Stimulated activated CD4-positive, alpha-beta T cell treated with anti-CD3 and anti-CD28 coated beads, Interleukin-12 subunit alpha, Interleukin-12 subunit beta, amount 100 ng/mL, for 4 hours (primary cell): Measurements from ENCODE around the gene ZNF451.
"Not testable (repeated sequence)": the region's sequence is repeated elsewhere in the genome, so short reads cannot be mapped to it uniquely, and the experiment has no call there.

Experiments
- DNase-seq: peaks from one replicate; pipeline ENCODE4 v3.0.0-alpha.2; 2020

Gene ZNF451, protein sequence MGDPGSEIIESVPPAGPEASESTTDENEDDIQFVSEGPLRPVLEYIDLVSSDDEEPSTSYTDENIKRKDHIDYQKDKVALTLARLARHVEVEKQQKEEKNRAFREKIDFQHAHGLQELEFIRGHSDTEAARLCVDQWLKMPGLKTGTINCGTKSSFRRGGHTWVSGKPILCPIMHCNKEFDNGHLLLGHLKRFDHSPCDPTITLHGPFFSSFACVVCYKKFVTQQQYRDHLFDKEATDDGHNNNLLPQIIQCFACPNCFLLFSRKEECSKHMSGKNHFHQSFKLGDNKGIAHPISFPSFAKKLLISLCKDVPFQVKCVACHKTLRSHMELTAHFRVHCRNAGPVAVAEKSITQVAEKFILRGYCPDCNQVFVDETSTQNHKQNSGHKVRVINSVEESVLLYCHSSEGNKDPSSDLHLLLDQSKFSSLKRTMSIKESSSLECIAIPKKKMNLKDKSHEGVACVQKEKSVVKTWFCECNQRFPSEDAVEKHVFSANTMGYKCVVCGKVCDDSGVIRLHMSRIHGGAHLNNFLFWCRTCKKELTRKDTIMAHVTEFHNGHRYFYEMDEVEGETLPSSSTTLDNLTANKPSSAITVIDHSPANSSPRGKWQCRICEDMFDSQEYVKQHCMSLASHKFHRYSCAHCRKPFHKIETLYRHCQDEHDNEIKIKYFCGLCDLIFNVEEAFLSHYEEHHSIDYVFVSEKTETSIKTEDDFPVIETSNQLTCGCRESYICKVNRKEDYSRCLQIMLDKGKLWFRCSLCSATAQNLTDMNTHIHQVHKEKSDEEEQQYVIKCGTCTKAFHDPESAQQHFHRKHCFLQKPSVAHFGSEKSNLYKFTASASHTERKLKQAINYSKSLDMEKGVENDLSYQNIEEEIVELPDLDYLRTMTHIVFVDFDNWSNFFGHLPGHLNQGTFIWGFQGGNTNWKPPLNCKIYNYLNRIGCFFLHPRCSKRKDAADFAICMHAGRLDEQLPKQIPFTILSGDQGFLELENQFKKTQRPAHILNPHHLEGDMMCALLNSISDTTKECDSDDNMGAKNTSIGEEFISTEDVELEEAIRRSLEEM

DNA sequence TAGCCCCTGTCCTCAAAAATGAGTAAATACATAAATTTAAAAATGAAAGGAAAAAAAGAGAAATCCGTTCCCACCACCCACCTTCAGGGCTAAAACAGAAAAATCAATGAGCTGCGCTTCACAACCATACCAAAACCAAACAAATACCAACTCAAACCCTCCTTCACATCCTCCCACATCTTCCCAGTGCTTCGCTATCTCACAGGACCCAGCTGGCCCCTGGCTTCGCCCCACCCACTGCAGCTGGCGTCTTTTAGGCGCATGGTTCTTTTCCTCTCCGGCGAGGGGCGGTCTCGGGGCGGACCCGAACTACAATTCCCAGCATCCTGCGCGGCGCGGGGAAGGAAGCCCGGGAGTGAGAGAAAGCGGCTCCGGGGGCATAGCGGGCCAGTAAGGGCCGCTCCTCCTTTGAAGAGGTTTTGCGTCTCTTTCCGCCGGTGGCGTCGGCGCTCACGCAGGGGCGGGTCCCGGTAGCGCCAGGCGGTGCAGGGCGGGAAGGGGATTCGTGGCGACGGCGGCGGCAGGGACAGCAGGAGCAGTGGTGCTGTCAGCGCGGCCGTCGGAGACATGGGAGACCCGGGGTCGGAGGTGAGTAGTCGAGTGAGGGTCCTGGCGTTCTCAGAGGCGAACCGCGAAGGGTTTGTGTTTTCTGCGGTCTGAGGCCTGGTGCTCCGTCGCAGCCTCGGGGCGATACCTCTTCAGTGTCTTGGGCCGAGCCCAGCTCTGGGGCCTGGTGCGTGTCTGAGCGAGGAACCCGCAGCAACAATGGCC is at the start of gene ZNF451:
Gene ZNF451, plus strand, starts transcription at position 502 of the 771 bp plus-strand sequence. Its CDS starts 66 bp downstream, at position 568.
- DNase-seq: peak; percentile 96

DNA sequence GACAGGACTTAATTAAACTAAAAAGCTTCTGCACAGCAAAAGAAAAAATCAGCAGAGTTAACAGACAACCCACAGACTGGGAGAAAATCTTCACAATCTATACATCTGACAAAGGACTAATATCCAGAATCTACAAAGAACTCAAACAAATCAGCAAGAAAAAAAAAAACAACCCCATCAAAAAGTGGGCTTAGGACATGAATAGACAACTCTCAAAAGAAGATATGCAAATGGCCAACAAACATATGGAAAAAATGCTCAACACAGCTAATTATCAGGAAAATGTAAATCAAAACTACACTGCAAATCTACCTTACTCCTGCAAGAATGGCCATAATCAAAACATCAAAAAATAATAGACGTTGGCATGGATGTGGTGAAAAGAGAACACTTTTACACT is 45.9 kb upstream of the ZNF451 start:
- not testable (repeated sequence) for DNase-seq

DNA sequence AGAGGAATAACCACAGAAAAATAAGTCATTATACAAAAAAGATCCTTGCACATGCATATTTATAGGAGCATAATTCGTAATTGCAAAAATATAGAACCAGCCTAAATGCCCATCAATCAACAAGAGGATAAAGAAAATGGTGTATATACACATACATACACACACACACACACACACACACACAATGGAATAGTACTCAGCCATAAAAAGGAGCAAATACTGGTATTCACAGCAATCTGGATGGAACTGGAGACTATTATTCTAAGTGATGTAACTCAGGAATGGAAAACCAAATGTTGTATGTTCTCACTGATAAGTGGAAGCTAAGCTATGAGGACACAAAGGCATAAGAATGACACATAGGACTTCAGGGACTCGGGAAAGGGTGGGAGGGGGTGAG is 45.4 kb upstream of the ZNF451 start:
- no peak for DNase-seq

DNA sequence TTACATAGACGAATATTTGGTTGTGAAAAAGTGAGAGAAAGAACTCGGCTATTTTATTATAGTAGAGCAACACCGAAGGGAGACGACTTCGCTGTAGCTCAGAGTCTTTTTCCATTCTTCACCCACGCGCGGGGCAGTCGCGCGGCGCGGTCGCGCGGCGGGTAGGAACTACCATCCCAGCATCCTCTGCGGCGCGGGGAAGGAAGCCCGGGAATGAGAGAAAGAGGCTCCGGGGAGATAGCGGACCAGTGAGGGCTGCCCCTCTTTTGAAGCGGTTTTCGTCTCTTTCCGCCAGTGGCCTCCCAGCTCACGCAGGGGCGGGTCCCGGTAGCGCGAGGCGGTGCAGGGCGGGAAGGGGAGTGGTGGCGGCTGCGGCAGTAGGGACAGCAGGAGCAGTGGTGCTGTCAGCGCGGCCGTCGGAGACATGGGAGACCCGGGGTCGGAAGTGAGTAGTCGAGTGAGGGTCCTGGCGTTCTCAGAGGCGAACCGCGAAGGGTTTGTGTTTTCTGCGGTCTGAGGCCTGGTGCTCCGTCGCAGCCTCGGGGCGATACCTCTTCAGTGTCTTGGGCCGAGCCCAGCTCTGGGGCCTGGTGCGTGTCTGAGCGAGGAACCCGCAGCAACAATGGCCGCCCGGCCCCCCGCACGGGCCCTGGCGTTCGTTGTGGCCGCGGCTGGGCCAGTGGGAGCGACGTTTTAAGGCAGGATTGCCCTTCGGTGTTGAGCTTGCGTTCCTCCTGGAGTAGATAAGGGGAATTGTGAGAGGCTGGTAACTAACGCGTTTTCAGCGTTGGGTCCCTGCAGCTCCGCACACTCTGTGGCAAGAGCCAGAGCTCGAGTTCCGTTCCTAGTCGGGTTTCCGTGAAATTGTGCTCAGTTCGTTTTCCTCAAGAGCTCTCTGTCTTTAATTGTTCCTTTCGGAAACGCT is 43.4 kb upstream of the ZNF451 start, which contains the start of gene KIAA1586:
Gene KIAA1586, plus strand, starts transcription at position 362 of the 925 bp plus-strand sequence. Its CDS starts 63 bp downstream, at position 425.
- peak; percentile 76 for DNase-seq

DNA sequence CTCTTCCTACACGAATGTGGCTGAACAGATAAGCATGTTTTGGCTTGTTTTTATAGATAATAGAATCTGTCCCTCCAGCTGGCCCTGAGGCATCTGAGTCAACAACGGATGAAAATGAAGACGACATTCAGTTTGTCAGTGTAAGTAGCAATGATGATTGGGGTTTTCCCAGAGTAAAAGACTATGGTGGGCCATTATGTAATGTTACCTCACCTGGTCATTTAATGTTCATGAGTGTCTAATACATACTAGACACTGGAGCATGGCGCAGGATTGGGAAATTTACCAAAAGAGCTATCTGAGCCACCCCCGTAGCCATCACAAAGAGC is 42.8 kb upstream of the ZNF451 start:
- DNase-seq: not testable (repeated sequence)

DNA sequence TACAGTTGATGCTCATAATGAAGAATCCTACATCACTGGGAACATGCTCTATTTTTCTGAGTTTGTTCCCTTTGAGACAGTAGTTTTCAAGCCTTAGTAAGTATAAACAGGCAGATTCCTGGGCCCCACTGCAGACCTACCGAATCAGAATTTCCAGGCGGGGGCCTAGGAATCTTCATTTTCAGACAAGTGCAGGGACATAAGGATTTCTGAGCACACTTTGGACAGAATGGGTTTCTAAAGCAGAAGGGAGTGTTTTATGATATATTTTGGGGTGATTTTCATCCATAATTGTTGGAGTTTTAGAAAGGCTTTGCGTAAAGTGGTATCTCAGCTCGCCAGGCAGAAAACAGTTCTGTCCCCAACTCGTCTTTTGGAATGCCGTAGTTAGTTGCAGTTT is 42.1 kb upstream of the ZNF451 start:
- DNase-seq: not testable (repeated sequence)

DNA sequence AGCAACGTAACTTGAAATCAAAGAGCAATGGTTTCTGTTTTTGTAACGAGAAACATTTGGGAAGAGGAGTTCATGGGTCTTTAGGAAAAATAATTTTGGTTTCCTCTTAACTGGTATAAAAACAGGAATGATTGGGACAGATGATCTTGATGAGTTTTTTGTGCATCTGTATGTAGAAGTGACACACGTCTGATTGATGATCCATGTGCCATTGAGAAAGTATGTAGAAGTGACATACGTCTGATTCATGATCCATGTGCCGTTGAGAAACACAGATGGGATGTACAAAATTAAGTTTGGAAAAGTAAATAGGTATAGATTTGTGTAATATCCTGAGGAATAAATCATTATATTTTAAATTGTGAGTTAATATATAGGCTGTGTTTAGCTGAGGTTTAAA is 41.4 kb upstream of the ZNF451 start:
- DNase-seq: no peak

DNA sequence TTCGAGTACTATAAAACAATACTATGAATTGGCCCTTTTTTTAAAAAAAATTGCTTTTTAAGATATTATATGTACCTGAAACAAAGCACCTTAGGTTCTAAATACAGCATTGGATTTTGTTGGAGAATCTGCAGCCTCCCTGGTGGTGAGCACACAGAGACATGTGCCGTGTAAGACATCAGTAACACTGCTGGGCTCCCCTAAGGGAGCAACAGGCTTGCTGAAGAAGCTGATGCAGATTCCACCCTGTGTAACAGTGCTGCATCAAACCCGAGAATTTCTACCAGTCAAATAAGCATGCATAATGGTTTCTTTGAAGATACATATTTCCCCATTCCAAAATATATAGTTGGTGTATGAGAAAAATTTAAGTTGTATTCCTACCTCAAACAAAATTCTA is 26.1 kb upstream of the ZNF451 start:
- no peak for DNase-seq

DNA sequence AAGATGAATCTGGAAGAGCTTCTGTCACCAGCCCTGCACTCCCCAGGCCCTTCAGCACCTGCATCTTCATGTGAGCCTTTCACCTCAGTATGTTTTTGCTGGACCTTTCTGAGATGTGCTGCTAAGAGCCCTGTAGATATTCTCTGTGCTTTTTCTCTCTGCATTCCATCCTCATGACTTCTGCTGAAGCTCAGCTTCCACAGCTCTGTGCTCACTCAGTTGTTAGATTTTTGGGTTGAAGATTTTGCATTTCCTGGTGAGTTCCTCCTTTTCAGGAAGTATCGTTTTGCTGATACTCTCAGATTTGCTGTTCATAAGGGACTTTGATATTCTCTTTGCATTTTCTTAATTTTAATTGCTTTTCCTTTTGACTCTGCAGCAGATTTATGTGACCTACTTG is 25.2 kb upstream of the ZNF451 start:
- no peak for DNase-seq

DNA sequence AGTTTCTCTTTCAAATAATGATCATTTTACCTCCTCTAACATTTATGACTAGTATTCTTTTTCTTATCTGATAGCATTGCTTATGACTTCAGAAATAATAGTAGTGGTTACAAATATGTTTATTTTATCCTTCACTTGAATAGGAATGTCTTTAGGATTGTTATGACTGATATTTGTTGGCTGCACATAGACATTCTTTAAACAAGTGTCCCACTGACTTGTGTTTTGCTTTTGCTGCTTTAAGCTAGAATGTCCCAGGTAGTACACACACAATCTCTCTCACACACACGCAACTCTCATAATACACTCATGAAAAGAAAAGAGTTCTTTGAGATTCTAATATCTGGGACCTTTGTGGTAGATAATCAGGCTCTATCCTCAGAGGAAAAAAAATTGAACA is 21.9 kb upstream of the ZNF451 start:
- no peak for DNase-seq

DNA sequence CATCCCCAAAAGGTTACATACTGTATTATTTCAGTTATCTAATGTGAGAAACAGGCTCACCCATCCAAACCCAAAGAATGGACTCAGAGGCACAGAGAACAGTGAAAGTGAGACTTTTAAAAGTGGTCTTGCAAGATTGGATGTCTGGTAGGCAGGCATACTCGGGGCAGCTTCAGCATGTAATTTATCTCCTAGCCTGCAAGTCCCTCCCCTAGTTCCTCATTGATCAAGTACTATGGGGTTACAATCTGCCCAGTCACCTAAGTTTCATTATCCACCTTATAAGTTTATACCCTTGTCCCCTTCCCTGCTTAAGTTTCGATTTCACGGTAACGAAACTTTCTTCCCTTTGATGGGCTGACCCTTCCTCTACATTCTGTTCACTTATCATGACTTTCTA is 20.8 kb upstream of the ZNF451 start:
- DNase-seq: no peak

DNA sequence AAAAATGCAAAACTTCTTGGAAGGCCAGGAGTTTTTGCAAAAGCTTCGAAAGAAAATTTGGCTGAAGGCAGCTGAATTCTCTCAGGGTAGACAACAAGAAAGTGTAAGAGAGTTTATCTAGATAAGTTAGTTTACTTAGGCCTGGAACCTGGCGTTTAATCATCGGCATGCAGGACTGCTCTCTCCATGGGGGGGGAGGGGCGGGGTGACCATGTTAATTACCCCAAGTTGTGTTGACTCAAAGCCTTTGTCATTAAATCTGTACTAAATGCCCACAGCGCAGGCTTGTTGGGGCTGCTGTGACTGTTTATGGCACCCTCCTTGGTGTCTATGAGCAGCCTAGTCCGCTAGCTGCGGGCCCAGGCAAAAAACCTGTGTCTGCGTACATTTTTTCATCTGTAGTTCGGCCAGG is 20.1 kb upstream of the ZNF451 start:
- no peak for DNase-seq

DNA sequence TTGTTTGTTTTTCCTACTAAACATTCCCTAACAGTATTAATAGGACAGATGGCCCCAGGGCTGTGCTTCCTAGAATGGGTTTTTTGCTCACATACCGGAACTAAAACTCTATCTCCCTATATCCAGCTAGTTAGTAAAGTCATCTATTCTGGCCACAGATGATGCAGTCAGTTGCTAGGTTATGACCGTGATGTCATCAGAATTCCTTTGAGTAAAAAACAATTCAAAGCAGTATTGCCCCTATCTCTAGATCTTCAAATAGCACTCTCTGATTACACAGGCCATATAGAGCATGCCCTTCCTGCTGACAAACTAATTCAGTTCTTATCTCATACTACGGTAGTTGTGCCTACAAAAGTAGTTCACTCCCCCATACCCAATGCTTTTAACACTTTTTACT is 17.9 kb upstream of the ZNF451 start:
- DNase-seq: no peak

DNA sequence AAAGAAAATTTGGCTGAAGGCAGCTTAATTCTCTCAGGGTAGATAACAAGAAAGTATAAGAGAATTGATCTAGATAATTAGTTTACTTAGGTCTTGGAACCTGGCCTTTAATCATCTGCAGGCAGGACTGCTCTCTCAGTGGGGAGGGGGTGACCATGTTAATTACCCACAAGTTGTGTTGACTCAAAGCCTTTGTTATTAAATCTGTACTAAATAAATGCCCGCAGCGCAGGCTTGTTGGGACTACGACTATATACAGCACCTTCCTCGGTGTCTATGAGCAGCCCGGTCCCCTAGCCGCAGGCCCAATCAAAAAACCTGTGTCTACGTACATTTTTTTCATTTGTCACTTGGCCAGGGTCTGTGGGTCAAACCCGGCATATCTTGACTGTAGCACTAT is 15.6 kb upstream of the ZNF451 start:
- no peak for DNase-seq

DNA sequence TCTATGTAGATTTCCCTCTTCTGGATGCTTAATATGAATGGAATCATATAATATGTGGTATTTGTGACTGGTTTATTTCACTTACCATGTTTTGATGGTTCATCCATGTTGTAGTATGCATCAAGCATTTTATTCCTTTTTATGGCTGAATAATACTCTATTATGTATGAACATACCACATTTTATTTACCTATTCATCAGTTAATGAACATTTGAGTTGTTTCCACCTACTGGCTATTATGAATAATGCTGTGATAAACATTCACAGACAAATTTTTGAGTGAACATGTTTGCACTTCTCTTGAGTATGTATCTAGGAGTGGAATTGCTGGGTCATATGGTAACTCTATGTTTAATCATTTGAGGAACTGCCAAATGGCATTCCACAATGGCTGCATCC is 14.9 kb upstream of the ZNF451 start:
- no peak for DNase-seq

DNA sequence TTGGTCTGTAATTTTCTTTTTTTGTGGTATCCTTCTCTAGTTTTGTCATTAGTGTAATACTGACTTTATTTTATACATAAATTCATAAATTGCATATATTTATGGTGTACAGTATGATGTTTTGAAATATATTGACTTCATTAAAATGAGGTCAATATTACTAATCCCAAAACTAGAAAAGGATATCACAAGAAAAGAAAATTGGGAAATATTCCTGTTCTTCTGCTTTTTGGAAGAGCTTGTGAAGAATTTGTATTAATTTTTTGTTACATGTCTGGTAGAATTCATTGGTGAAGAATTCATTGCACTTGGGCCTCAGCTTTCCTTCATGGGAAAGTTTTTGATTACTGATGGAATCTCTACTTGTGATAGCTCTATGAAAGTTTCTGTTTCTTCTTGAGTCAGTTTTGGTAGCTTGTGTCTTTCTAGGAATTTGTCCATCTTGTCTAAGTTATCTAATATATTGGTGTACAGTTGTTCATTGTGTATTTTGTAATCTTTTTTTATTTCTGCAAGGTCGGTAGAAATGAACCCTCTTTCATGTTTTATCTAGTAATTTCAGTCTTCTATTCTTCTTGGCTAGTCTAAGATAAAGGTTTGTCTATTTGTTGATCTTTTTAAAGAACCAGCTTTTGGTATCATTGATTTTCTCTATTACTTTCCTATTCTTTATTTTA is 11.3 kb upstream of the ZNF451 start:
- DNase-seq: no peak

DNA sequence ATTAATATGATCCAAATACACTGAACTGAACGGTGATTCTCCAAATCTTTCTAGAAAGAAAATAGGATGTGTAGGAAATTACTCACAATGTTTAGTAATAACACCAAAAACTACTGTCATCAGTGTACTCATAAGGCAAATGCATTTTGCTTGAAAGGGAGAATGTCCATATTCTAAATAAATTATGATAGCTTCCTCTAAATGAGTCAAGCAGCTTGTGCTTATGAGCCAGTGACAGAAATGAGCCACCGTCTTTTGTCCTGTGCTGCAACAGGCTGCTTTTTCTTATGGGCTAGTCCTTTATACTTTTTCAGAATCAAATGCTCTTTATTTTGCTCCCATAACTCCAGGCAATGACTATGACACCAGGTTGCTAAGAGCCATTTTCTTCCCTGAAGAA is 4.5 kb upstream of the ZNF451 start:
- DNase-seq: no peak

DNA sequence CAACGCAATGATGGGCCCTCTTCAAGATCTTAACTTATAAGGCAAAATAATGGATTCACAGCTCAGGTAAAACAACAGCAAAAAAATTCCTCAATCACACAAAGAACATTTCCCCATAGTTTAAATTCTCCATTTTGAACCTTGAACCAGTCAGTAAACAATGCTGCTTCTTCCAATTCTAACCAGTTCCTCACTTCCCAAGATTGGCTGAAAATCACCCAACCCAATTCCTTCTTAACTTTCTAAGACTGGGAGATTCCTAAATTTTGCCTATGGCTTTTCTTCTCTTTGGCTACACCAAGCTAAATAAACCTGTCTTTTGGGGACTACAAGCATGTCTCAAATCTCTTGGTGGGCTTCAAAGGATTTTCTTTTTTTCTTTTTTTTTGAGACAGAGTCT is 3.1 kb upstream of the ZNF451 start:
- no peak for DNase-seq

DNA sequence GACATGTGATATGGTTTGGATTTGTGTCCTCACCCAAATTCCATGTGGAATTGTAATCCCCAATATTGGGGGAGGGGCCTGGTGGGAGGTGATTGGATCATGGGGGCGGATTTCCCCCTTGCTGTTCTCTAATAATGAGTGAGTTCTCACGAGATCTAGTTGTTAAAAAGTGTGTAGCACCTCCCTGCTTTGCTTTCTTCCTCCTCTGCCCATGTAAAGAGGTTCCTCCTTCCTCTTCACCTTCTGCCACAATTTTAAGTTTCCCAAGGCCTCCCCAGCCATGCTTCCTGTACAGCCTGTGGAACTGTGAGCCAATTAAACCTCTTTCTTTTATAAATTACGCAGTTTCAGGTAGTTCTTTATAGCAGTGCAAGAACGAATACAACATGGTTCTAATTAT is 2.1 kb upstream of the ZNF451 start:
- no peak for DNase-seq

DNA sequence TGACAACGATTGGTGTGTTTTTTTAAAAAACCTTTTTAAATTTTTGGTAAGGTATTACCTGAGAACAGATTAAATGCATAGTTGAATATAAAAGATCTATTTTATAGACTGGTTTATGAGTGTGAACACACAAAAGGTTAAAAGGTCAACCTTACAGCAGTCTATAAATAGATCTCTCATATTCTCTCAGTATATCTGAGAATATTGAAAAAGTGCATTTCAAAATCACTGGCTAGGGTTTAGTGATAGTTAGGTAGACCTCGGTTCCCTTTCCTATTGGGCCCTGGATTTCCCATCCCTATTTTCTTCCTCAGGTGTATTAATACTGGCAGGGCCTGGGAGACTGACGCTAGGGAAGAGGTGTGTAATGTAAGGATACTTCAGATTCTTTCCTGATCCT is 723 bp upstream of the ZNF451 start:
- no peak for DNase-seq

DNA sequence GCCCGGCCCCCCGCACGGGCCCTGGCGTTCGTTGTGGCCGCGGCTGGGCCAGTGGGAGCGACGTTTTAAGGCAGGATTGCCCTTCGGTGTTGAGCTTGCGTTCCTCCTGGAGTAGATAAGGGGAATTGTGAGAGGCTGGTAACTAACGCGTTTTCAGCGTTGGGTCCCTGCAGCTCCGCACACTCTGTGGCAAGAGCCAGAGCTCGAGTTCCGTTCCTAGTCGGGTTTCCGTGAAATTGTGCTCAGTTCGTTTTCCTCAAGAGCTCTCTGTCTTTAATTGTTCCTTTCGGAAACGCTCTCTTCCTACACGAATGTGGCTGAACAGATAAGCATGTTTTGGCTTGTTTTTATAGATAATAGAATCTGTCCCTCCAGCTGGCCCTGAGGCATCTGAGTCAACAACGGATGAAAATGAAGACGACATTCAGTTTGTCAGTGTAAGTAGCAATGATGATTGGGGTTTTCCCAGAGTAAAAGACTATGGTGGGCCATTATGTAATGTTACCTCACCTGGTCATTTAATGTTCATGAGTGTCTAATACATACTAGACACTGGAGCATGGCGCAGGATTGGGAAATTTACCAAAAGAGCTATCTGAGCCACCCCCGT is 575 bp downstream of the ZNF451 start:
- not testable (repeated sequence) for DNase-seq
